ENCODE data around the gene POMC. TPM values are rescaled to one million over a fixed set of nuclear protein-coding genes. Genes with fewer than 3 reads are reported as not detected.
"Not testable (repeated sequence)": the region's sequence is repeated elsewhere in the genome, so short reads cannot be mapped to it uniquely, and the experiment has no call there.

Gene POMC
- not detected in 2 replicates for total RNA-seq (2014; rRNA removed)
- polyA plus RNA-seq (2012): not detected

DNA sequence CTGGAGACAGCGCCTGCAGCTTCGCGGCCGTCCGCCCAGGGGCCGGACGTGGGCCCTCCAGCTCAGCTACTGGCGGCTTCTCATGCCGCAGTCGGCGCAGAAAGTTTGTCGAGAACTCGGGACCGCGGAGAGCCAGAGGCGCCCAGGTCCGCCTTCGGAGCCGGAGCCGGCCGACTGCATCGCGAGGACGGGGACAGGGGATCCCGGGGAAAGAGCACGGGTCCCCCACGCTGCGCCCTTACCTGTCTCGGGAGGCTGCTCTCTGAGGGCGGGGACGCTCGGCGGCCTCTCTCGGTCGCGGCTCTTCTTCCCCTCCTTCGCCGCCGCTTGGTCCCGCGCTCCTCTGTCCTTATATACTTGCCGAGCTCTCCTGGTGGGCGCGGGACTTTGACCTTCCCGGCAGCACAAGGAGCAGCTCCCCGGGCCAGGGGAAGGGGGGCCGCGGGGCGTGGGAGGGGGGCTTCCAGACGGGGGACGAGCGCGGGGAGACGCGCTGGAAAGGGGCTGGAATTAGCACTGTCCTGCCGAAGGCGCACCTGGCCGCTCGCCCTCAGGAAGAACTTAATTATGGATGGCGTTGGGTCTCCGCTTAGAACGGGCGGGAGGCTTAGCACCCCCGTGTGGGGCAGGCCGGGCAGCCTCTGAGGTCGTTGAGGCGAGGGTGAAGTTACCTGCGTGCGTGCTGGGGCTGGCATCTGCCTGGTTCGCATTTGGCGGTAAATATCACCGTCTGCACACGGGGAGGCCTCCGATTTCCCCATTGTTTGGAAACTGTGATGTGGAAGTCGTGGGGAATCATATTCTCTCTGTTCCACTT lies at the start of gene POMC:
Gene POMC (minus strand): TSS at position 325 of the 817 bp plus-strand sequence. CDS start 3,808 bp downstream, outside the sequence.
- no peak for DNase-seq (ENCODE audit: low read depth)

DNA sequence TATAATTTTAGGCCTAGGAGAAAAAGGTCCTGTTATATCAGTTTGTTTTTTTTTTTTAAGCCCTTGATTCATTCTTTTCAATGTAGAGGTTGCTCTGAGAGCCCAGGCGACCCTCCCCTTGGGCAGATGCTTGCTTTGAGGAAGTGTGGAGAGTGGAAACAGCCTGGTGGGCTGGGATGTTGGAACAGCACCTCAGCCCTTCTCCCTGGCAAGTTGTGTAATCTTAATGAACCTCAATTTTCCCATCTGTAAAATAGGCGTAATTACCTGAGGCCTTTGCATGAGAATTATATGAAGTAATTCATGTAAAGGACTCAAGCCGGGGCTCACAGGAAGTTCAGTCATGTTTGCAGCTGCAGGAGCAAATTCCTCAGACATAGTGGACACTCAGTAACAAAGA lies 49.7 kb upstream of the POMC start:
- no peak for DNase-seq (ENCODE audit: low read depth)

DNA sequence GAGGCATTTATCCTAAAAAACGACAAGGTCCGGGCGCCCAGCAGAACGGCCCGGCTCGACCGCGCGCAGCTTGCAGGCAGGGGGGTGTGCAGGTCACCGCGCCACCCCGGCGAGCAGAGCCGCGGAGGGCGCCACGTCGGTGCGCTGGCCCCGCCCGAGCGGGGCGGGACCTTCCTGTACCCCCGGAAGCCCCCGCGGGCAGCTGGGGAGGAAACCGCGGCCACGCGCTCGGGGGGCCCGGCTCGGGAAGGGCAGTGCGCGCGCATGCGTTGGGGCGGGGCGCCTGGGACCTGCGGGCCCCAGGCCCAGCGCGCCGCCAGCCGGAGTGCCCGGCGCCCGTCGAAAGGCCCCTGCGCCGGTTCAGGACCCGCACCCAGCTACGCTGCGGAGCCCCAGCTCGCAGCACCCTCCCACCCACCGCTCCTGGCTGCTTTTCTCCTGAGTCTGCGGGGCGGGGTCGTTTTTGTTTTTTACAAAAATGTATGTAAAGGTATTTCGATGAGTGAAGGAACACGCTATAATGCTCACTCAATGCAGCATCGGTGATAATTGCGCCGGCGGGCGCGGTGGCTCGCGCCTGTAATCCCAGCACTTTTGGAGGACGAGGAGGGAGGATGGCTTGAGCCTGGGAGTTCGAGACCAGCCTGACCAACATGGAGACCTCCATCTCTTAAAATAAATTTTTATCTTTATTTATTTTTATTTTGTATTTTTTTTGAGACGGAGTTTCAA lies 47.7 kb upstream of the POMC start:
- DNase-seq (ENCODE audit: low read depth): no peak

DNA sequence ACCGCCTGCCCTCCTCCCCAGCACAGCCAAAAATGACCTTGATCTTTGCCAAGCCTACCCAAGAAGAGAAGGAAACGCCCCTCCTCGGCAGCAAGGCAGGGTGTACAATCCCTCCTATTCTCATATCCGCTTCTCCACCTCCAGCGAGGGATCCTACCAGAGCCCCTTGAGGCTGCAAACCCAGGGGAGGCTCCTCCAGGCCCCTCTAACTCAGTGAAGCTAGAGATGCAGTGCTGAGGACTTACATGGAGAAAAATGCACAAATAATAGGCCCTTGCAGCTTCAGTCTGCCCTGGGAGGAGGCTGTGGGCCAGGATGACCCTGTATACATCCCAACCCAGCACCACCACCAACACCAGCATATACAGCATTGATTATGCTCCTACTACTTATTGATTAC lies 46.9 kb upstream of the POMC start:
- no peak for DNase-seq (ENCODE audit: low read depth)

DNA sequence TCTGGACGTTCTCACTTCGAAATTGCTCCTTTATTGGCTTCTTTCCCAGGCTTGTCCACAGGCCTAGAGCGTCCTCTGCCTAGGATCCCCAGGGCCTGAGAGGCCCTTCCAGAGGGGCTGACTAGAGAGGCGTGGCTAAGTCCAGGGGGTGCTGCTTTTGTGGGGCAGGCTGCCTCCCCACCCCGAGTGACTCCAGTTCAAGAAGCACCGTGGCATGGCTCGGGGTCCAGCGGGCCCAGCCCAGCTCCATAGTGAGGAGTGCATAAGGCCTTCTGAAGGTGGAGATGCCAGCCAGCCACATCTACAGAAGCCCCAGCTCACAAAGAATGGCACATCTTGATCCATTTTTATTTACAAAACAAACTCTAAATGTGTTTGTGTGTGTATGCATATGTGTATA lies 44.8 kb upstream of the POMC start:
- no peak for DNase-seq (ENCODE audit: low read depth)

DNA sequence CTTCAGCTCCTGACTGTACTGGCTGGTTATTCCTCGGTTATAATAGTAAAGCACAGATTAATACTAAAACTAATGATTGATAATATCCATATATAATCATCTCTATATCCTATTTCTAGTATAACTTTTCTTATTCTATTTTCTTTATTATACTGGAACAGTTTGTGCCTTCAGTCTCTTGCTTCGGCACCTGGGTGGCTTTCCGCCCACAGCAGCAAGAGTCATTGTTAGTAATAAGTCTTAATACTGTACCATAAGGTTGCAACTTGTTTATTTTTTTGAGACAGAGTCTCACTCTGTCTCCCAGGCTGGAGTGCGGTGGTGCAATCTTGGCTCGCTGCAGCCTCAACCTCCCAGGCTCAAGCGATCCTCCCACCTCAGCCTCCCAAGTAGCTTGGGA lies 42.5 kb upstream of the POMC start:
- DNase-seq (ENCODE audit: low read depth): not testable (repeated sequence)

DNA sequence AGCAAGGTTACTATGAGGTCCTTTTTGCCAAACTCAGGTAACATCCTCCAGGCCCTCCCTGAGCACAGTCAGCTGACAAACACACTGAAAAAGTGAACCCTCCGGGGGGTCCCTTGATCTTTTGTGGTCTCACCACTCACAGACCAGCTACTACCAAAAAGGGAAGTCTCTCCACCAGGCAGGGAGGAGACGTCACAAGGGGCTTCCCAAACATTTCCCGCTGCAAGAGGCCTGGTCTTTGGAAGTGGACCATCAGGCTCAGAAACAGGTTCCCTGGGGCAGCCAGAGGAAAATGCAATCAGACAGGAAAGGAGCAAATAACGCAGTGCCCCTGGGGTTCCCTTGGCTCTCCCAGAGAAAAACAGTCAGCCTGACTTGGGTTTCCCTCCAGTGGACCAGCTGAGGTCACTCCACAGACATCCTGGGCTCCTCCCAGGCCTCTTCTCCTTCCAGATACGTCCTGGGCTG lies 38.7 kb upstream of the POMC start:
- no peak for DNase-seq (ENCODE audit: low read depth)

DNA sequence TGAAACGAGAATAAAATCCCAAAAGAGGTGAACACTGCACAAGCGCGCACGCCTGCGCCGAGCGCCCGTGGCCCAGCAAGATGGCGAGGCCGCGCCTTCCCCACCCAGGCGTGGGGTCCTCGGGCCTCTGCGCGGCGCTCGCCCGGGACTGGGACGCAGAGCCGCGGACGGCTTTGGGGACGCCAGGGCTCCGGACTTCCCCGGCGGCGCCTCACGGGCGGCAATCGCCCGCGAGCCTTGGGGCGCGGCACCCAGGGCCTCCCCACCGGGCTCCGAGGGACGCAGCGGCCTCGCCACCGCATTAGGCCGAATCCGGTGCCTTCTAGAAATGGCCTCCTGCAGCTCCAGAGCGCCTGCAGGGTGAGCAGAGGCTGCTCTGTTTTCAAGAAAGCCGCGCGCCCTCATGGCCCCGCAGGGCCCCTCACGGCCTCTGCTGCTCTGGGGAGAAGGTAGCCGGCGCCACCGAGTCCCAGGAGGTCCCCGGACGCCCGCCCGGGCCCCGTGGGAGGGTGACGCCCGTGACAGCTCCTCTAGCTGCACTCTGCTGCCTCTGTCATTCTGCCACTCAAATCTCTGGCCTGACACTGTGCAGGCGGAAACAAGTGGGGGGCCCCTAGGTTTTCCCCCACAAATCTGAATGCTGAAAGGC lies 35.9 kb upstream of the POMC start:
- no peak for DNase-seq (ENCODE audit: low read depth)

DNA sequence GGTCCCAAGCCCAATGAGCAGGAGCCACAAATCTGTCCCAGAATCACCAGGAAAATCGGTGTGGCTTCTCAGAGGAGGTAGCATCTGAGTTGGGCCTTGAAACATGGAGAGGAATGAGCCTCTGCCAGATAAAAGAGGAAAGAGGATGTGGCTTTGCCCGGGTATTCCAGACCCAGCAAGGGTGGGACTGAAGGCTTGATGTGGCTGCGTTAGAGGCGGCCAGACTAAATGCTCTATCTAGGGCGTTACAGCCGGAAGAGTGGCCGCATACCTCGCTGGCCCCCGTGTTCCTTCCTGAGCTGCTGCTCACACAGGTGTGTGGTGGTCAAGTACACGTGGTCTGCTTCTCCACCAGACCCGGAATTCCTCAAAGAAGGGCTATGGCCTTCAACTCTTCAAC lies 33.9 kb upstream of the POMC start:
- no peak for DNase-seq (ENCODE audit: low read depth)

DNA sequence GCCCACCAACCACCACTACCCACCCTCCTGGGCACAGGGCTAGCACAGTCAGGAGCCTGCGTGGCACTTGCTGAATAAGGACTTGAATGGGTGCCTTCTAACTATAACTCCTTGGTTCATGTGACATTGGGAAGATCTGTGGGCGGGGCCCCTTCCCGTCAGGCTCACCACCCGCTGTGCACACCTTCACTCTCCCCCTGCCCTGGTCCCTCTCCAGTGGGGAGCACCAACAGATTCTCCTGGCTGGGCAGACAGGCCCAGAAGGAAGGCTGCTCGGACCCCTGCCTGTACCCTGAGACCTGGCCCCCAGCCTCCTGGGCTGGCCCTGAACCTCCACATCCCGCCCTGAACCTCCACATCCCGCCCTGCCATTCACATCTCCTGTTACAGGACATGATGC lies 33.4 kb upstream of the POMC start:
- DNase-seq (ENCODE audit: low read depth): no peak

DNA sequence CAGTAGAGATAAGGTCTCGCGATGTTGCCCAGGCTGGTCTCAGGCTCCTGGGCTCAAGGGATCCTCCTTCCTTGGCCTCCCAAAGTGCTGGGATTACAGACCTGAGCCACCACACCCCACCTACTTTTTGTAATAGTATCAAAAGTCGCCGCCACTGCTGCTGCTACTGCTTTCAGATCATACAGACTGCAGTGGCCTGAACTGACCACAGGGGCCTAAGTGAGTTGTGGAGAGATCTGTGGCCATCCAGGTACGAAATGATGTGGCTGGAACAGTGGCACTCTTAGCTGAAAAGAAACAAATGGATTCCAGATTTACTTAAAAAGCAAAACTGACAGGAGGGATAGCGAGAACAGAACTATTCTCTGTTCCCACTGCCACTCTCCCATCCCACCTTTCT lies 32.9 kb upstream of the POMC start:
- DNase-seq (ENCODE audit: low read depth): no peak

DNA sequence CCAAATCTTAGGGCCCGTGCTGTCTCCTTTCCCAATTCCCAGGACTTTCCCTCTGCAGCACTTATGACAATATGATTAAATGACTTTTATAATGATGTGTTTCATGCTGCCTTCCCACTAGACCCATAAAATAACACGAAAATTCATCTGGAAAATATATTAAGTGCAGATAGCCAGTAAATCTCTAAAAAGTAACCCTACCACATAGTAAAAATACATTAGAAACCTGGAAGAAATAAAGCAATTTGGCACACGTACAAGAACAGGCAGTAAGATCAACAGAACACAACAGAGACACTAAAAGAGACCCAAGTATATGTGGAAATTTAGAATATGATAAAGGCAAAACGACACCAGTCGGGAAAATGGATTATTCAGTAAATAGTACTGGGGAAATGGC lies 30.2 kb upstream of the POMC start:
- no peak for DNase-seq (ENCODE audit: low read depth)

DNA sequence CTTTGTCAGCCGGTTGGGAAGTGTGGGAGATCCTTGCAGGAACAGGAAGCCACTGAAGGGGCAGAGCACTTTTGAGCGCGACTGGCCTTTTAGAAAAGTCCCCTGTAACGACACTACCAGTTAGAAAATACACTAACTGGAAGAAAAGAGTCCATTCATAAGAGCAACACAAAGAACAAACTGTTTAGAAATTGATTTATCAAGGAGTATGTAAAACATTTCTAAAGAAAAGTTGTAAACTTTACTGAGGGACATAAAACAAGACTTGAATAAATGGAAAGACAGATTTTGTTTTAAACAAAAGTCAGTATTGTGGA lies 29.8 kb upstream of the POMC start:
- no peak for DNase-seq (ENCODE audit: low read depth)

DNA sequence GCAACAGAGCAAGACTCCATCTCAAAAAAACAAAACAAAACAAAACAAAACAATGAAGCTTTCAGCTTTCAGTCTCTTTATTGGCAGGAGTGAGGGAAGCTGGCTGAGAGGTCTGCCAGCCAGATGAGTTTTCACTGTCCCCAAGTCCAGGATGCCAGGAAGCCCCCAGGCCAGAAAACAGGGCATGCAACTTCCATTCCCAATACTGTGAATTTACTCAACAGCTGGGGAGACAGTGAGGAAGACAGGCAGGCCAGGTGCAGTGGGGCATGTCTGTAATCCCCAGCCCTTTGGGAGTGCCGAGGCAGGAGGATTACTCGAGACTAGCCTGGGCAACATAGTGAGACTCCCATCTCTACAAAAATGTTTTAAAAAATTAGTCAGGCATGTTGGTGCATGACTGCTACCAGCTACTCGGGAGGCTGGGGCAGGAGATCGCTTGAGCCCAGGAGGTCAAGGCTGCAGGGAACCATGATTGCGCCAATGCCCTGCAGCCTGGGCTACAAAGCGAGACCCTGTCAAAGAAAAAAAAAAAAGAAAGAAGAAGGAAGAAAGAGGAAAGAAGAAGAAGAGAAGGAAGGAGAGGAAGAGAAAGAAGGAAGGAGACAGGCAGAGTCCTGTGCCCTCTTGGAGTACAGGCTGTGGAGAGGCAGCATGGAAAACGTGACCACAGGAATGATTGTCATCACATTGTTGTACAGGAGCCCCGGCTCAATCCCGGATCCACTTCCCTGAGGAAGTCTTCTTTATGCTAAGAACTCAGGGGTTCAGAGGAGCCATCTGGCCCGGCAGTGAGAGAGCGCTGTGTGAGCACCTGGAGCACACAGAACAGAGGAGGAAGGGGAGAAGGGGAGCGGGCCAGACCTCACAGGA lies 29.2 kb upstream of the POMC start:
- DNase-seq (ENCODE audit: low read depth): peak; percentile 16

DNA sequence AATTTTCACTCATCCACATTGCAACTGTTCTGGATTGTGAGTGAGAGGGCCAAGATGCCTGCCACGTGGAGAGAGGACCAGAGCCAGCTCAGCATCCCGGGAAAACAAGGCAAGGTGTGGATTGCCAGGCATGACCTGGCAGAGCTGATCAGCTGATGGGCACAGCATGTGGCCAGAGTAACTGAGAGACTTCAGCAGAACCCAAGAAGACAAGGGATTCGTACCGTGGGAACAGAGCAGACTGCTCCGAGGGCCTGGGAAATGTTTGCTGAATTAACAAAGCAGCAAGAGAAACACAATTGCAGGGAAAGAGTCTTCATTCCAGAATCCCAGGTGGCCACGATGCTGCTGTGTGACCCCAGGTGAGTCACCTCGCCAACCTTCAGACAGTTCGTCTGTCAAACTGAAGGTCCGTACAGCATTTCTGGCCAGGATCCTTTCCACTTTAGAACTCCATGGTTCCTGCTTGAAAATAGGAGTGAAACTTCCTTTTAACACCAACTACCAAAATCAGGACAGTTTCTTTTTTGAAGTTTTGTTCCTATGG lies 26.3 kb upstream of the POMC start:
- DNase-seq (ENCODE audit: low read depth): no peak

DNA sequence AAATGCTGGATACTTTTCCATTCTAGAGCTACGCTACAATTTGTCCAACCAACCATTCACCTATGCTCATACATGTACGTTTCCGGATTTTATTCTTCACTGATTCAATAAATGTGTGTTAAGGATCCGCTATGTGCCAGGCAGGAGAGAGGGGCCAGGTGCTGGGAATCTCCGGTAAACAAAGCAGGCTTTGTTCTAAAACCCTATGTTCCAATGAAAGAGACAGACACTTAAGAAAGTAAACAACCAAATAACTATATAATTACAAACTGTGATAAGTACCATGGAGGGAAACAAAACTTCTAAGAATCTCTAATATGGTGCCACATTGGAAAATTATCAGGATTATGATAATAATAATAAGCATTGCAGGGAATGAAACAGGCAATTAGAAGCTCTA lies 22.2 kb upstream of the POMC start:
- no peak for DNase-seq (ENCODE audit: low read depth)

DNA sequence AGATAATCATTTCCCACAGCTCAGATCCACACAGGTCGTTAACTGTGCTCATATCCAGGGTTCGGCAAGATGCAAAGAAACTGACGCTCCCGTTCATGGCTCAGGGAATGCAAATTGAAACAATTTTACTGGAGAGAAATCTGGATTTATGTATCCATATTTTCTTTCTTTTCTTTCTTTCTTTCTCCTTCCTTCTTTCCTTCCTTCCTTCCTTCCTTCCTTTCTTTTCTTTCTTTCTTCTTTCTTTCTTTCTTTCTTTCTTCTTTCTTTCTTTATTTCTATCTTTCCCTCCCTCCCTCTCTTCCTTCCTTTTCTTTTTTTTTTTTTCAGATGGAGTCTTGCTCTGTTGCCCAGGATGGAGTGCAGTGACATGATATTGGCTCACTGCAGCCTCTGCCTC lies 20.0 kb upstream of the POMC start:
- no peak for DNase-seq (ENCODE audit: low read depth)

DNA sequence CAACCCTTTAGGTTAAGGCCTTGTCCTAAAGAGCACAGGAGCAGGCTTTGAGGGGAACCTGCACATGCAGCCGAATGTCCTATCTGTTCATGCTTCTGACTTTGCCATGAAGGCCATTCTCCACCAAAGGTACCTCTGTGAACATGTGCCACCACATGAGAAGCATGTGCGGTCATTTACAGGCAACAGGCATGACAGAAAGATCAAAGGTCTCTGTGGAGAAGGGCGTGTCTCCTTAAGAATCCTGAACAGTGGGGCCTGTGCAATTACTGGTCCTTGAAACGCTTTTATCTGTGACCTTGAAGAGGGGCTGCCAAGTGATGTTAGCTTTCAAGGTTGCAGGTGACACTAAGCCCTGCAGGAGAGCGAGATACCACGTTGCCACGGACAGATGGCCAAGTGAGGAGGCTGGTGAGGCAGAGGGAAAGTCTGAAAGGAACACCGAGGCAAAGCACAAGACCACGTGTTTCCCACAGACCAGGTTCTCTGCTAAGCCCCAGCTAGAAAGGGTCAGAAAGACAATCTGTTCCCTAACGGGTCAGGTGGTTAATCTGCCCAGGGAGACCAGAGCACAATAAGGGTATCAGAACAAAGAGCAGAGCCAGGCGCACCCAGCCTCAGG lies 19.5 kb upstream of the POMC start:
- no peak for DNase-seq (ENCODE audit: low read depth)

DNA sequence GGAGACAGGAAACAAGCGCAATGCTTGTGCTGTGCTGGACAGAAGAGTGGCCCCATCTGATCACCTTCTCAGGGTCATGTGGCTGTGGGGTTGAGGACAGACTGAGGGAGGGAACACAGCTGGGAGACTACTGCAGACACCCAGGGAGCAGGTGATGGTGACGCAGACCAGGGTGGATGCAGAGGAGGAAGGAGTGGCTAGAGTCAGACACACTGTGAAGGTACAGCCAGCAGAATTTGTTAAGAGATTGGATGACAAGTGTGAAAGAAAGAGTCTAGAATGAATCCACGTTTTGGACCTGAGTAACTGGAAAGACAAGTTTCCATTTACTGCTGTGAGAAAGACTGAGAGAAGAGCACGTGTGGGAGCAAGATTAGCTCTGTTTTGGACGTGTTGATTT lies 15.9 kb upstream of the POMC start:
- no peak for DNase-seq (ENCODE audit: low read depth)

DNA sequence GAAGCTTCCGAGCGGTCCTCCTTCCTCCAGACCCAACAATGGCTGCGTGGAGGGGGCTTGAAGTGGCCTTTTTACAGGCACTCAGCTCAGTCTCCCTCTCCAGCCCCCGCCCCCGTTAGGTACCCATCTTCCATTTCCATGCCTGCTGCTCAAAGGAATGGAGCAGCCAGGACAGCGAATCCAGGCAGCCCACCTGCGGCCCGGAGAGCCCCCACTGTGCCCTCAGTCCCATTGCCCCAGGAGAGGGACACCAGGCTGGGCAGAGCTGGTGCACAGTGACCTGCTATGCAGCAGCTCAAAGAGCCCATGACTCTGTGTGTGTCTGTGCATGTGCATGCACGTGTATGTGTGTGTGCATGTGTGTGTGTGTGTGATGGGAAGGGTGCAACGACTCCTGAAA lies 10.6 kb upstream of the POMC start:
- DNase-seq (ENCODE audit: low read depth): no peak

DNA sequence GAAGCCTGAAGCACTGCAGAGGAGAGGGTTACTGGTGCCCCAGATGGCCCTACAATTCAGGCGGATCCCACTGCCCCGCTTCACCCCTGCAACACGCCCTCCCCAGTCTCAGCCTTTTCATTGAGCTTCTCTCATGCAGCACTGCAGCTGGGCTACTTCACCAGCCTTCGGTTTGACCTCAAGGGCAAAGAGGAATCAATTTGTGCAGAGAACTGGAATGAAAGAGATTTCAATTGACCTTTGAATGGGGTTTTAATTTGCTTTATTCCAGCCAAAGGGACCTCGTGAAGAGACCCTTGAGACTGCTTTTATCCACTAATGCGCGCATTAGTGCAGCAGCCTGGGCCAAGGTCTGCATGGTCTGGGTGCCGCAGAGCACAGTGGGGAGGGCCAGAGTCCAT lies 8.8 kb upstream of the POMC start:
- no peak for DNase-seq (ENCODE audit: low read depth)
